ENCODE results near the gene RGS19. TPM values are rescaled to one million over a fixed set of nuclear protein-coding genes. Genes with fewer than 3 reads are reported as not detected.

The RGS19 gene
- total RNA-seq, 4 donors from 2014 or later: 10.4 to 26.4 (median 16.6) TPM

DNA sequence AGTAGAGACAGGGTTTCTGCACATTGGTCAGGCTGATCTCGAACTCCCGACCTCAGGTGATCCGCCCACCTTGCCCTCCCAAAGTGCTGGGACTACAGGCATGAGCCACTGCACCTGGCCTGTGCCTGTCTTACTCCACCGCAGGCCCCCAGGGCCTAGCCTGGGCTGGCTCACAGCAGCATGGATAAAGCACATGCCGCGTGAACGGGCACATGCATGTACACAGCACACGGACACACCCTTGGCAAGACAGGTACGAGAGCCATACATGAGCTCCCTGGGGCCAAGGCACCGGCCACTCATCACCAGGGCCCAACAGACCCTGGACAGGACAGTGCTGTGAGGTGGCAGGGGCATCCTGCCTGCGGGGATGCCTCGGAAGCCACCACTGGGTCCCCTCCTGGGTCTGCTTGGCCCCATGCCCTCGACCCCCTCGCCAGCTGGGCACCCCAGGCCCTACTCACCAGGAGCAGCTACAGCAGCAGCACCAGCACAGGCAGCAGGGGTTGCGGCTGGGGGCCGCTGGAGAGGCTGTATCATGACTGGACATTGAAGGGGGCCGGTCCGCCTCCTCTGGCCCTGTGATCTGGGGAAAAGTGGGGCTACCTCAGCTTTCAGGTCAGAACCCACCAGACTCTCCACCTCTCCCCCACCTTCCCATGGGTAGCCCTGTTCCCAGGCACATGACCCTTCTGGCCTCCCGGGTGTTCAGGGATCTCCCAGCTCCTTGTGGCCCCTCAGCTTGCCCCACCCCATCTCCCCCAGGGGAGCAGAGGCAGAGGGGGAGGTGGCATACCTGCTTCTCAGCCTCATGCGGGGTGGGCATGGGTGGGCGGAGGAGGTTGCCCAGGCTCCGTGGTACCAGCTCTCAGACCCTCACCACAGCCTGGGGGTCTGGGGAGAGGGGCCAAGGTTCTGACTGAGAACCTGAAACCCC lies 3.0 kb downstream of the RGS19 start:
- H3K4me3 ChIP-seq (ENCODE audit: low read depth, poor library complexity, severe bottlenecking): no peak overlapping the region
- intact Hi-C loops (cut with DNase I; ENCODE audit: low total_unique reads): no loop called here
- 70 to 73% methylated on average over 15 to 16 of the region's 22 CpGs for WGBS, 2 donors
- DNase-seq (ENCODE audit: low spot score in 2 of 2): no peak
- TF ChIP-seq, protein P1, sequence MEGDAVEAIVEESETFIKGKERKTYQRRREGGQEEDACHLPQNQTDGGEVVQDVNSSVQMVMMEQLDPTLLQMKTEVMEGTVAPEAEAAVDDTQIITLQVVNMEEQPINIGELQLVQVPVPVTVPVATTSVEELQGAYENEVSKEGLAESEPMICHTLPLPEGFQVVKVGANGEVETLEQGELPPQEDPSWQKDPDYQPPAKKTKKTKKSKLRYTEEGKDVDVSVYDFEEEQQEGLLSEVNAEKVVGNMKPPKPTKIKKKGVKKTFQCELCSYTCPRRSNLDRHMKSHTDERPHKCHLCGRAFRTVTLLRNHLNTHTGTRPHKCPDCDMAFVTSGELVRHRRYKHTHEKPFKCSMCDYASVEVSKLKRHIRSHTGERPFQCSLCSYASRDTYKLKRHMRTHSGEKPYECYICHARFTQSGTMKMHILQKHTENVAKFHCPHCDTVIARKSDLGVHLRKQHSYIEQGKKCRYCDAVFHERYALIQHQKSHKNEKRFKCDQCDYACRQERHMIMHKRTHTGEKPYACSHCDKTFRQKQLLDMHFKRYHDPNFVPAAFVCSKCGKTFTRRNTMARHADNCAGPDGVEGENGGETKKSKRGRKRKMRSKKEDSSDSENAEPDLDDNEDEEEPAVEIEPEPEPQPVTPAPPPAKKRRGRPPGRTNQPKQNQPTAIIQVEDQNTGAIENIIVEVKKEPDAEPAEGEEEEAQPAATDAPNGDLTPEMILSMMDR (IDR thresholded peaks at IDR 0.05): no peak
- TF ChIP-seq POLR2A (IDR thresholded peaks at IDR 0.05): no peak

DNA sequence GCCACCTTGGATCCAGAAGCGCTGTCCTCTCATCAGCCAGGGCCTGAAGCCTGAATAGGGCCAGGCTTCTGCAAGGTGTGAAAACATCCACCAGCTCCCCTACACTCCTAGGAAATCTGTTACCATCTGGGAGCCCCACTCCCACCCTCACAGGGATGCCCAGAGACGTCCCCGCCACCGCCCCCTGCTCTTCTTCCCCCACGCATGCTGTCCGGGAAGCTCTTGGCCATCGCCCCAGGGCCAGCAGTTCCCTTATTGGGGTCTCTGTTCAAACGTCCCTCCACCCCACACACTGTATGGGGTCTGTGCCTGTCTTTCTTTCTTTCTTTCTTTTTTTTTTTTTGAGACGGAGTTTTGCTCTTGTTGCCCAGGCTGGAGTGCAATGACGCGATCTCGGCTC lies 3.8 kb downstream of the RGS19 start:
- intact Hi-C loops (cut with DNase I; ENCODE audit: low total_unique reads): no loop called here
- WGBS, 2 donors: 90 to 92% methylated on average over 12 of the region's 12 CpGs
- DNase-seq (ENCODE audit: low spot score in 2 of 2): no peak
- H3K4me3 ChIP-seq (ENCODE audit: low read depth, poor library complexity, severe bottlenecking): no peak overlapping the region
- no peak for TF ChIP-seq POLR2A (IDR thresholded peaks at IDR 0.05)
- TF ChIP-seq, protein P1 (IDR thresholded peaks at IDR 0.05): no peak

DNA sequence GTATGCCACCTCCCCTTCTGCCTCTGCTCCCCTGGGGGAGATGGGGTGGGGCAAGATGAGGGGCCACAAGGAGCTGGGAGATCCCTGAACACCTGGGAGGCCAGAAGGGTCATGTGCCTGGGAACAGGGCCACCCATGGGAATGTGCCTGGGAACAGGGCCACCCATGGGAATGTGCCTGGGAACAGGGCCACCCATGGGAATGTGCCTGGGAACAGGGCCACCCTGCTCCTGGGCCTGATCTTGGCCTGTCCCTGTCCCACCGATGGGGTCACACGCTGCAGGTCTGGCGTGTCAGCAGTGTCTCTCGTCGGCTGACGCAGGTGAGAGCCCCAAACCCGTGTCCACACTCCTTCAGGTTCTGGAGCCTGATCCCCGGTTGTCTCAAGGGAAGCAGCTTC lies 4.4 kb downstream of the RGS19 start:
- TF ChIP-seq, protein P1 (IDR thresholded peaks at IDR 0.05): no peak
- TF ChIP-seq POLR2A (IDR thresholded peaks at IDR 0.05): no peak
- intact Hi-C loops (cut with DNase I; ENCODE audit: low total_unique reads): no loop called here
- 86% methylated on average over 8 of the region's 8 CpGs; no CpG with 5 or more reads in 1 of the 2 donors for WGBS, 2 donors
- H3K4me3 ChIP-seq (ENCODE audit: low read depth, poor library complexity, severe bottlenecking): no peak overlapping the region
- DNase-seq (ENCODE audit: low spot score in 2 of 2): no peak

DNA sequence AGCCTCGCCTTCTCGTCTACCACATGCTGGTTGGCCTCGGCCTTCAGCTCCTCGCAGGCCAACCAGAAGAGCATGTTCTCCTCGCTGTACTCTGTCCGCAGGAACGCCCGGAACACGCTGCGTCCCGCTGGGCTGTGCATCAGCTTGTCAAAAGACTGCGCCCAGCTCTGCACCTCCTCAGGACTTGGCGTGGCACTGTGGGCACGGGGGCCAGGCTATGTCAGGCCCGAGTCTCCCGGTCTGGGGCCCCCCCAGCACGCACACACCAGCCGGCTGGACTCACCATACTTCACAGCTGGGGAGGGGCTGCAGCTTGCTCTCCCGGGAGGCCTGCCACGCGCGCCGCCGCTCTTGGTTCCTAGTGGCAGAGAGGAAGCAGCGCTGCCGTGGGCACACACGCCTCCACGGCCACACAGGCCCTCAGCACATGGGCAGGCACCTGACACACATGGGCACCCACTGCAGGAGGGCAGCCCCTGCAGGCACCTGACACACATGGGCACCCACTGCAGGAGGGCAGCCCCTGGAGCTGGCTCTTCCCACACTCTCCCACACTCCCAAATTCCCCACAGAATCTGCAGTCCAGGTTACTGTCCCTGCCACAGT lies 5.0 kb downstream of the RGS19 start:
- no peak for TF ChIP-seq POLR2A (IDR thresholded peaks at IDR 0.05)
- TF ChIP-seq, protein P1 (IDR thresholded peaks at IDR 0.05): no peak
- 55 to 69% methylated on average over 14 to 28 of the region's 28 CpGs for WGBS, 2 donors
- intact Hi-C loops (cut with DNase I; ENCODE audit: low total_unique reads): no loop called here
- DNase-seq (ENCODE audit: low spot score in 2 of 2): no peak
- no peak overlapping the region for H3K4me3 ChIP-seq (ENCODE audit: low read depth, poor library complexity, severe bottlenecking)

DNA sequence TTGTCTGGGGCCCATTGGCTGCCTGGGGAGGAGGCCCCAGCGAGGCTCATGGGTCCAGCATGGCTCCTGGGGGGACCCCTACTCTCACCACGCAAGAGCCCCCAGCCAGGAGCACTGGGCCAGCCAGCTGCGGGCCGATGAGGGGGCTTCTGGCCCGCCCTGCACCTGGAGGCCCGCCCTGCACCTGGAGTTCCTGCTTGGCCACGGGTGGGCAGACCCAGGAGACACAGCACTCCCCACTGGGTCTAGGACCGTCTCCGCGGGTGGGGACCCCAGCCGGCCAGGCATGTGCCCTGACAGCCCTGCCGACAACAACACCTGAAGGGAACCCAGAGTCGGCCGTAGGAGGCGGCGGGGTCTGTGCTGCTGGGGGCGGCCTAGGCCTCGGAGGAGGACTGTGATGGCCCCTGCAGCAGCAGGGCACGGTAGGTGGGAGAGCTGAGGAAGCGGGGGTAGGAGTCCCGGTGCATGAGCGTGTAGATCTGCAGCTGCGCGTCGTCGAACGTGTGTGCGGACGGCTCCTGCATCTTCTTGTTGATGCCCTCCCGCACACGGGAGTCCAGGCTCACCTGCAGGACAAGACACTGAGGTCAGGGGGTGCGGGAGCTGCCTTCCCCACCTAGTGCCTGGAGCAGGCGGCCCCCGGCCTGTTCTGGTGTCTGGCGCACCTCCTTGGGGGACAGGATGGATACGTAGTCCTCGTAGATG lies 5.7 kb downstream of the RGS19 start:
- no peak overlapping the region for H3K4me3 ChIP-seq (ENCODE audit: low read depth, poor library complexity, severe bottlenecking)
- TF ChIP-seq, protein P1 (IDR thresholded peaks at IDR 0.05): no peak
- no peak for TF ChIP-seq POLR2A (IDR thresholded peaks at IDR 0.05)
- WGBS, 2 donors: 93 to 95% methylated on average over 19 to 36 of the region's 37 CpGs
- intact Hi-C loops (cut with DNase I; ENCODE audit: low total_unique reads): no loop called here
- DNase-seq (ENCODE audit: low spot score in 2 of 2): no peak
